Activated T-cell treated with anti-CD3 and anti-CD28 coated beads, Interleukin-2, amount 50 U/mL, for 4 hours (primary cell): ENCODE measurements around the gene PKD1. TPM values are rescaled to one million over a fixed set of nuclear protein-coding genes. Genes with fewer than 3 reads are reported as not detected.

Experiments
- ATAC-seq, 2 donors: fragments of 200-7000 bp; cut with Tn5 transposase; one replicate each; pipeline ENCODE4 v1.10.0; 2021
- DNase-seq: peaks from one replicate; pipeline ENCODE4 v3.0.0-alpha.2; 2020
- H3K27me3 Mint-ChIP-seq: one replicate; pipeline ENCODE4 v1.8.0; 2021; ENCODE audit warnings: low read depth, mixed read lengths
- H3K36me3 Mint-ChIP-seq: one replicate; pipeline ENCODE4 v1.8.0; 2022; ENCODE audit warnings: mixed read lengths; ENCODE audit not compliant: insufficient read depth
- H3K4me1 Mint-ChIP-seq: one replicate; pipeline ENCODE4 v1.8.0; 2021; ENCODE audit warnings: low read depth, mixed read lengths
- H3K4me3 Mint-ChIP-seq: one replicate; pipeline ENCODE4 v1.8.0; 2021; ENCODE audit warnings: mild to moderate bottlenecking, moderate library complexity, mixed read lengths
- H3K9me3 Mint-ChIP-seq: one replicate; pipeline ENCODE4 v1.8.0; 2021; ENCODE audit warnings: mixed read lengths
- total RNA-seq, 3 donors: library from RNA; stranded (reverse); gene quantifications; one replicate each; pipeline ENCODE4 v1.2.1, GENCODE V29; 2021

PKD1 gene
- total RNA-seq, 3 donors from 2014 or later: 100 to 118 (median 104) TPM

DNA sequence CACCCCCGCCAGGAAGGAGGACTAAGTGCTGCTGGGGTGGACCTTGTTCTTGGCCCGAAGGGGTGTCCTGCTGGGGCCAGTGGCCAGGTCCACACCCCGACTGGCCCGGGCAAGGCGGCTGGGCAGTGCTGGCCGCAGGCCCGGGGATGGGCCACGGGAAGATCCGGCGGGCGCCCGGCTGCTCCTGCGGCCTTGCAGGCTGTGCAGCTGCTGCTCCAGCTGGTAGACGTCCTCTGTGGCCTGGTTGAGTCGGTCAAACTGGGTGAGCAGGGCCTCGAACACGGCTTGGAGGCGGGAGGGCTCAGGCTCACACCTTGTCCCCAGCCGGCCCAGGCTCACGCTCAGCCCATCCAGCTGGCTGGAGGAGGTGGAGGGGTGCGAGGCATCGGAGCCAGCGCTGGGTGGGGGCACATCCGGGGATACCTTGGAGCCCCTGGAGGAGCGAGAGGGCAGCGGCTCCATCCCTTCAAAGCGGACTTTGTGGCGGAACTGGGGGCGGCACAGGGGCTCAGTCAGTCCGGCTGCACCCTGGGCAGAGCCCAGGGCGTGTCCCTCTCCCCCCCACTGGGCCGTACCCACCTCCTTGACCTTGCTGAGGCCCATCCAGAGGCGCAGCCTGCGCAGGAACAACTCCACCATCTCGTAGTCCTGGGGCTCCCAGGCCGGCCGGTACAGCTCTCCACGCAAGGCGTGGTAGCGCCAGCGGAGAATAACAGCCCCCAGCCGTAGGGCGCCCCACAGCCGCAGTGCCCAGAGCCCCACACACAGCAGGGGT lies 45.8 kb downstream of the PKD1 start:
- Mint-ChIP-seq H3K4me1 (no peaks in the 10 kb centered on the region), H3K4me3 (no peak overlapping the region), H3K36me3 (peaks cover 5% of the 10 kb centered on the region), H3K9me3 (no peaks in the 10 kb centered on the region), H3K27me3 (no peaks in the 10 kb centered on the region)
- ATAC-seq (no peak), DNase-seq (no peak)

DNA sequence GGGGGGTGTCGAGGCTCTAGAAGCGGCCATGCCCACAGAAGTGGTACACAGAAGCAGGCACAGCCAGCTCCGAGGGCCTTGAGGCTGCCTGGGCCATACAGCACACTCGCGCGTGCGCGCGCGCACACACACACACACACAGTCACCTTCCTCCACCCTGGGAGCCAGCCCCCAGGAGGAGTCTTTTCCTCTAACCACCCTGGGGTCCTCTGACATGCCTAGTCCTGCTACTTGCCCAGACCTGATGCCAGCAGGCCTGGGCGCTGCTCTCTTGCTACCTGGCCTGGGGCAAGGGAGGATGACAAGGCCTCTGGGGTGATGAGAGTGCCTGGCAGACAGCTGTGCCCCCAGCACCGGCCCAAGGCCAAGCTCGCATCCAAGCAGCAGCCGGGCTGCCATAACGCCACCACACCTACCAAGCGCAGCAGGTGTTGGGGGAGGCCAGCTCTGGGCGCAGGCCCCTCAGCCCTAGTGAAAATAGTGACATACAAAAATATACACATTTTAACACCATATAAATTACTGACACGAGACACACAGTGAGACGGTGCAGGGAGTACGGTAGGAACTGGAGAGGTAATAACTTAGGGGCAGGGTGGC lies 46.8 kb downstream of the PKD1 start:
- ATAC-seq (no peak), DNase-seq (no peak)
- Mint-ChIP-seq H3K27me3 (no peaks in the 10 kb centered on the region), H3K36me3 (peaks cover 5% of the 10 kb centered on the region), H3K9me3 (no peaks in the 10 kb centered on the region), H3K4me1 (no peaks in the 10 kb centered on the region), H3K4me3 (no peak overlapping the region)

DNA sequence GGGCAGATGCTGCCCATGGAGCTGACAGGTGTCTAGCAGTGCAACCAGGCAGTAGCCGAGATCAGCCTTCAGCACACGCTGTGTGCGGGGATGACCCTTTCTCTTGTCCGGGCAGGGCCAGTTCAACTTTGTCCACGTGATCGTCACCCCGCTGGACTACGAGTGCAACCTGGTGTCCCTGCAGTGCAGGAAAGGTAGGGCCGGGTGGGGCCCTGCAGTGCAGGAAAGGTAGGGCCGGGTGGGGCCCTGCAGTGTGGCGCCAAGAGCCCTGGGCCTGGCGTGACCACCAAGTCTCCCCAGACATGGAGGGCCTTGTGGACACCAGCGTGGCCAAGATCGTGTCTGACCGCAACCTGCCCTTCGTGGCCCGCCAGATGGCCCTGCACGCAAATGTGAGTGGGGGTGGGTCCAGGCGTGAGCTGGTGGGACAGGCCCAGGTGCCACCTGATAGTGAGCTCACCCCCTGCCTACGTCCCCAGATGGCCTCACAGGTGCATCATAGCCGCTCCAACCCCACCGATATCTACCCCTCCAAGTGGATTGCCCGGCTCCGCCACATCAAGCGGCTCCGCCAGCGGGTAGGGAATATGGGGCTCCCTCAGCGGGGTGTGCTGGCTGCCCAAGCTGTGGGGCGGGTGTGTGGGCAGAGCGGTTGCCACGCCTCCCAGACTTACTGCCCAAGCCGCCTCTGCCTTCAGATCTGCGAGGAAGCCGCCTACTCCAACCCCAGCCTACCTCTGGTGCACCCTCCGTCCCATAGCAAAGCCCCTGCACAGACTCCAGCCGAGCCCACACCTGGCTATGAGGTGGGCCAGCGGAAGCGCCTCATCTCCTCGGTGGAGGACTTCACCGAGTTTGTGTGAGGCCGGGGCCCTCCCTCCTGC lies 47.7 kb downstream of the PKD1 start:
- H3K4me1 Mint-ChIP-seq: no peaks in the 10 kb centered on the region
- ATAC-seq: no peak
- no peaks in the 10 kb centered on the region for H3K9me3 Mint-ChIP-seq
- no peak for DNase-seq
- no peak overlapping the region for H3K4me3 Mint-ChIP-seq
- no peaks in the 10 kb centered on the region for H3K27me3 Mint-ChIP-seq
- H3K36me3 Mint-ChIP-seq: peaks cover 5% of the 10 kb centered on the region

DNA sequence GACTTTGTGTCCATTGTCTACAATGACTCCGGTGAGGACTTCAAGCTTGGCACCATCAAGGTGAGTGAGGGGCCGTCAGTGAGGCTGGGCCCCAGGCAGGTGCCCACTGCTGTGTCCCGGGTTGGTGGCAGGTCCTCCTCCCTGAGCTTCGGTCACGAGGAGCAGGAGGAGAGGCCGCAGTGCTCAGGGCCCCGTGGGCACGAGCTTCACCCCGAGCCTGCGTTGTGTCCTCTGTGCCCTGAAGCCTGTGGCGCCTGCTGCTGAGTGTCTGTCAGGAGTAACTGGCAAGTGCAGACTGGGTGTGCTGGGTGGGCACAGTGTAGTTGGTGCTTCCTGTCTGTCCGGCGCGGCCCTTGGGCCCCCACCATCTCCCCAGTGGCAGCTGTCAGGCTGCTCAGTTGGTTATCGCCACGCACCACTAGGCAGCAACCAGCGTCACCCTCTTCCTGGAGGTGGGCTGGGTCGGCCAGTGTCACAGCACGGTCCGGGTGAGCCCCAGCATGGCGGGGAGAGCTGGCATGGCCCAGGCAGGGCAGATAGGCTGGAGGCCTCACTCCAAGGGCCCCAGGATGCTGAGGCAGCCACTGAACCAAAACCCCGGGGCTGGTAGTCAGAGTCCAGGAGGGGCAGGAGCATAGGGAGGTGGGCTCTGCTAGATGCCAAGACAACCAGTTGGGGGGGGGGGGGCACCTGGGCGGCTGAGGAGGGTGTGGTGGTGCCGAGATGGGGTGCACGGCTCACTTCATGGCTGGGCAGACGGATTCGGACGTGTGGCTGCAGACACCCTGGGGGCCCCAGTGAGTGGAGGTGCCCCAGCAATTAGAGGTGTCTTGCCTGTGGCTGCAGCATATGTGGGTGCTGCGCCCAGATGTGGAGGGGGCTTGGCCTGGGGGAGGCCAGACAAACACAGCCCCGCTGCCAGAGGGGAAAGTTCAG lies 48.6 kb downstream of the PKD1 start:
- no peak overlapping the region for H3K4me3 Mint-ChIP-seq
- ATAC-seq: no peak
- H3K9me3 Mint-ChIP-seq: no peaks in the 10 kb centered on the region
- H3K27me3 Mint-ChIP-seq: no peaks in the 10 kb centered on the region
- no peaks in the 10 kb centered on the region for H3K4me1 Mint-ChIP-seq
- peaks cover 5% of the 10 kb centered on the region for H3K36me3 Mint-ChIP-seq
- DNase-seq: no peak

DNA sequence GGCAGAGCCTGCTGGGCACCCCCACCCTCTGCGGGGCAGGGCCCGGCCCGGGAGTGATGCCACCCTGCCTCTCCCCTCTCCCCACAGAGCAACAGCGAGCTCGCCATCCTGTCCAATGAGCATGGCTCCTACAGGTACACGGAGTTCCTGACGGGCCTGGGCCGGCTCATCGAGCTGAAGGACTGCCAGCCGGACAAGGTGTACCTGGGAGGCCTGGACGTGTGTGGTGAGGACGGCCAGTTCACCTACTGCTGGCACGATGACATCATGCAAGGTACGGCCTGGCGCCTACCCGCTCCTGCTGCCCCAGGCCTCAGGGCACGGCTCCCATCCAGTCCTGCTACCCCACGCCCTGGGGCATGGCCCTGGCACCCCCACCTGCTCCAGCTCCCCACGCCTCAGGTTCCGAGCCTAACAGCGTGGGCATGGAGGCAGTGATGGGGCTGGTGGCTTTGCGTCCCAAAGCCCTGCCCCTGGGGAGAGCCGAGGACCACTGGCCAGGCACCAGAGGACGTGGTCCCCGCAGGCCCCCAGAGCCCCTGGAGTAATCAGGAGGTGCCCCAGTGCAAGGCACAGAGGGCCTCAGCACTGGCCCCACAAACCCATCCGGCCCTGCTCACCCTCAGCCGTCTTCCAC lies 49.5 kb downstream of the PKD1 start:
- H3K9me3 Mint-ChIP-seq: no peaks in the 10 kb centered on the region
- no peaks in the 10 kb centered on the region for H3K4me1 Mint-ChIP-seq
- no peak overlapping the region for H3K4me3 Mint-ChIP-seq
- H3K36me3 Mint-ChIP-seq: peaks cover 5% of the 10 kb centered on the region
- DNase-seq (no peak), ATAC-seq (no peak)
- no peaks in the 10 kb centered on the region for H3K27me3 Mint-ChIP-seq

DNA sequence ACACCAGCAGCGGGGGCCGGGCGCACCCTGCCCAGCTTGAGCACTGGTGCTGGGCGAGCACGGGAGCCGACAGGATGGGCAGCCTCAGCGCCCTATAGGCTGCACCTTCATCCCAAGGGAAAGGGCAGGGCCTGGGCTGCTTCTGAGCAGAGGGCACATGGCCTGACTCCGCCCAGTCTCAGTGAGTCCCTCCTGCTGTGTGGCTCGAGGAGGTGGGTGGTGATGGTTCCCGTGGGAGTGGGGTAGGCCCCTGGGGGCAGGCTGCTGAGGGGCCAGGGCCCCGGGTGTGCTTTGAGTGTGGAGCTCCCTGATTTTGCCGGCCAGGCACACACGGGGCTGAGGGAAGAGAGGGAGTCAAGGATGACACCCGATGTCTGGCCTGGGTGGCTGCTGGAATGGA lies 50.0 kb downstream of the PKD1 start:
- no peak for DNase-seq
- no peaks in the 10 kb centered on the region for H3K27me3 Mint-ChIP-seq
- no peaks in the 10 kb centered on the region for H3K4me1 Mint-ChIP-seq
- no peak for ATAC-seq
- H3K4me3 Mint-ChIP-seq: no peak overlapping the region
- H3K9me3 Mint-ChIP-seq: no peaks in the 10 kb centered on the region
- H3K36me3 Mint-ChIP-seq: peaks cover 5% of the 10 kb centered on the region

DNA sequence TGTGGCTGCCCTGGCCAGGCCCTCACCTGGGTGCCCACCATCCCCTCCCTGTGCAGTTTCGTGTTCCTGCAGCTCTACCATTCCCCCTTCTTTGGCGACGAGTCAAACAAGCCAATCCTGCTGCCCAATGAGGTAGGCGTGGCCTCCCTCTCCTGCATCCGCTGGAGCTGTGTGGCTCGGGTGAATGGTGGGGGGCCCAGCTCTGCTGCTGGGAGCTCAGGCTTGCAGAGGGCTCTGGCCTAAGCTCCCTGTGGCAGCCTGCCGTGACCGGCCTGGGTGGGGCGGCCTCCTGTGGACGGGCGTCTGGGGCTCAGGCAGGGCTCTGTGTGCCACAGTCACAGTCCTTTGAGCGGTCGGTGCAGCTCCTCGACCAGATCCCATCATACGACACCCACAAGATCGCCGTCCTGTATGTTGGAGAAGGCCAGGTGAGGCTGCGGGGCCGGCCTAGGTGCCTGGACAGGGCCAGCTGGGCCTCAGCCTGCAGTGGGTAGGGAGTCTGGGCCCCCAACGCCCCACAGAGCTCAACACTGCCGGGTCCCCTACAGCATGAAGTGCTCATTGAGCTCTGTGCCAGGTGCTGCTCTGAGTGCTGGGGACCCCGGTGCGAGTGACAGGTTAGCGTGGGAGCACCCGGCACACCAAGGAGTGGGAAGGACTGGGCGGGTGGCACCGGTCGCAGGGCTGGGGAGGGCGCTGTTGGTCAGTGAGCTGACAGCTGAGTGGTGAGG lies 50.6 kb downstream of the PKD1 start:
- ATAC-seq (no peak), DNase-seq (no peak)
- Mint-ChIP-seq H3K36me3 (peaks cover 5% of the 10 kb centered on the region), H3K4me3 (no peak overlapping the region), H3K27me3 (no peaks in the 10 kb centered on the region), H3K9me3 (no peaks in the 10 kb centered on the region), H3K4me1 (no peaks in the 10 kb centered on the region)

DNA sequence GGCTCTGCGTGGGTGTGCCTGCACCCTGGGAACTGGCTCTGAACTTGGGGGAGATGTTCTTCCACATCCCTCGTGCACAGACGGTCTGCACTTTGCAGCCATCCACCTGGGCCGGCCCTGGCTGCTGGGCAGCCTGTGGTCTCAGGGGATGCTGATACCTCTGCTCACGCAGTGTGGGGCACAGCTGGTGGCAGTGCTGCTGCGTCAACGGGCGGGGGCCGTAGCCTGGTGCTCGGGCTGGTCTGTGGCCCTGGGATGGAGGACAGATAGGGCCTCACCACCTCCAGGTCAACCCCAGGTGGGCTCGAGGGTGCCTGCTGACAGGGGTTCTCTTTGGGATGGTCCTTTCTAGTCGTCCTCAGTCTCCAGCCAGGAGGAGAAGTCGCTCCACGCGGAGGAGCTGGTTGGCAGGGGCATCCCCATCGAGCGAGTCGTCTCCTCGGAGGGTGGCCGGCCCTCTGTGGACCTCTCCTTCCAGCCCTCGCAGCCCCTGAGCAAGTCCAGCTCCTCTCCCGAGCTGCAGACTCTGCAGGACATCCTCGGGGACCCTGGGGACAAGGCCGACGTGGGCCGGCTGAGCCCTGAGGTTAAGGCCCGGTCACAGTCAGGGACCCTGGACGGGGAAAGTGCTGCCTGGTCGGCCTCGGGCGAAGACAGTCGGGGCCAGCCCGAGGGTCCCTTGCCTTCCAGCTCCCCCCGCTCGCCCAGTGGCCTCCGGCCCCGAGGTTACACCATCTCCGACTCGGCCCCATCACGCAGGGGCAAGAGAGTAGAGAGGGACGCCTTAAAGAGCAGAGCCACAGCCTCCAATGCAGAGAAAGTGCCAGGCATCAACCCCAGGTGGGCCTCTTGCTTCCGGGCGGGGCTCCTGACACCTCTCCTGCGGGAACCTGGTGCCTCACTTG lies 51.6 kb downstream of the PKD1 start:
- Mint-ChIP-seq H3K4me3 (no peak overlapping the region), H3K36me3 (peaks cover 4% of the 10 kb centered on the region), H3K9me3 (no peaks in the 10 kb centered on the region), H3K4me1 (no peaks in the 10 kb centered on the region), H3K27me3 (no peaks in the 10 kb centered on the region)
- ATAC-seq: no peak
- DNase-seq: no peak

DNA sequence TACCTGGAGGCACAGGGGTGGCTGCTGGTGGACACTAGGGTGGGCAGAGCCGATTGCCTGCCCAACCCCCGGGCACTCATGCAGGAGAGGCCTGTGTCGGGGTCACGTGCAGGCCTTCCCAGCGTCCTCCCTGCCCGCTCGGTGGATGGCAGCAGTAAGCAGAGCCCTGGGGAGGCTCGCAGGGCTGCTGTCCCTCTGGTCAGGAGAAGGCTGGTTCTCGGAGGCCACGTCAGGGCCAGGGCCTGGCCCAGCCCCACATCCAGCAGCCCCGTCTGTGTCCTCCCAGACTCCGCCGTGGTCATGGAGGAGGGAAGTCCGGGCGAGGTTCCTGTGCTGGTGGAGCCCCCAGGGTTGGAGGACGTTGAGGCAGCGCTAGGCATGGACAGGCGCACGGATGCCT lies 52.3 kb downstream of the PKD1 start:
- Mint-ChIP-seq H3K27me3 (no peaks in the 10 kb centered on the region), H3K36me3 (no peaks in the 10 kb centered on the region), H3K4me1 (no peaks in the 10 kb centered on the region), H3K4me3 (no peak overlapping the region), H3K9me3 (no peaks in the 10 kb centered on the region)
- DNase-seq (no peak), ATAC-seq (no peak)

DNA sequence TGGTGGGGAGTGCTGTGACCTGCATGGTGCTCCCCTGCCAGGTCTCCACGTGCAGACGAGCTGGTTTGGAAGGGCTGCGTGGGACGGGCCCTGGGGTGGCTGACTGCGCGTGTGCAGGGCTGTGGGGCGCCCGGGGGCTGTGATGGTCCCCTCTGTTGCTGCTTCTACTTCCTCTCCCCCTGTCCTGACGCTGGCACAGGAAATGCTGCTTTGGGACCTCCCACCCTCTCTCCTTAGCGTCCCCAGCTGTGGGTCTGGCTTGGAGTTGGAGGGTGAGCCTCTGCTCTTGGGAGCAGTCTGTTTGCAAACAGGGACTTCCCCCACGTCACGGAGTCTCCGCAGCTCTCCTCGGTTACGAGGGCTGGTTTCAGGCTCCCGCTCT lies 52.7 kb downstream of the PKD1 start:
- no peaks in the 10 kb centered on the region for H3K27me3 Mint-ChIP-seq
- H3K4me1 Mint-ChIP-seq: no peaks in the 10 kb centered on the region
- H3K4me3 Mint-ChIP-seq: no peak overlapping the region
- ATAC-seq (no peak), DNase-seq (no peak)
- H3K36me3 Mint-ChIP-seq: no peaks in the 10 kb centered on the region
- H3K9me3 Mint-ChIP-seq: no peaks in the 10 kb centered on the region

DNA sequence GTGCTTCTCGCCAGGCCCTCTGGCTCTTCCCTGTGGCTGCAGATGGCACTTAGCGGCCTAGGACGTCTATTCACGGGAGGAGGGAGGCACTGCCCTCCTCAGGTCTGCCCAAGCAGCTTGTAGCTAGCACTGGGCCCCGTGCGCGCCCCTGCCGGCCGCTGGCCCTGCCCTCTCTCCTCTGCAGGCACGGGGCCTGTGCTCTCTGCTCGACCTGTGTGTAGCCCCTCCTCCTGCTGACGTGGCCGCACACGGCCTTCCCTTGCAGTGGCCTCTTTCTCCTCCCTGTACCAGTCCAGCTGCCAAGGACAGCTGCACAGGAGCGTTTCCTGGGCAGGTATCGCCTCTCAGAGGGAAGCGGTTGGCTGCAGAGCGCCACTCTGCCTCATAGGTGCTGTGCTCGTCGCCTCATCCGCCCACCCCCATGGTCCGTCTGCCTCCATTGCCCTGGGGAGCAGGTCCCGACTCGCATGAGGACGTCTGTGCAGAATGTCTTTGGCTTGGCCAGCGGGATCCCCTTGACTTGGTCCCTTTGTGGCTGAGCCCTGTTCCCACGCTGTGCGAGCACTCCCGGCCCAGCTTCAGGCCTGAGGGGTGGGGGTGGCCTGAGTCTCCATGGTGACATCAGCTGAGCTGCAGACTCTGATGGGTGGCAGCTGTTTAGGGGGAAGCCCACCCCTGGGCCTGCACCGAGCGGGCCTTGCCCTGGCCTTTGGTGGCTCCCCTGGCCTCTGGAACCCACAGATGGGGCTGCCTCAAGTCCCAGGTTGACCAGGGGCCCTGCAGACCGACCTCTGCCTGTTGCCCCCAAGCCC lies 53.3 kb downstream of the PKD1 start:
- no peak for ATAC-seq
- Mint-ChIP-seq H3K27me3 (no peaks in the 10 kb centered on the region), H3K9me3 (no peaks in the 10 kb centered on the region), H3K4me3 (no peak overlapping the region), H3K36me3 (peaks cover 1% of the 10 kb centered on the region), H3K4me1 (no peaks in the 10 kb centered on the region)
- DNase-seq: no peak
